OCI-LY3 (cell line): ENCODE results near the gene EYS.

Source experiments
- H2AFZ ChIP-seq: fragments of 200-600, 300-600 bp; shearing (Covaris generic); 2 replicates; pipeline ENCODE4 v1.6.0; 2014; ENCODE audit warnings: antibody characterized with exemption, low read depth, low read length
- H3K27ac ChIP-seq: fragments of 200-600, 300-600 bp; sonication (generic); 2 replicates; pipeline ENCODE4 v1.5.1; 2014; ENCODE audit warnings: mild to moderate bottlenecking, low read length, moderate library complexity, mixed read lengths
- H3K27me3 ChIP-seq: fragments of 200-600, 300-600 bp; sonication (generic); 2 replicates; pipeline ENCODE4 v1.6.1; 2014; ENCODE audit warnings: low read depth, low read length, mixed read lengths
- H3K36me3 ChIP-seq: fragments of 200-600, 300-600 bp; sonication (generic); replicated peaks from 2 replicates; pipeline ENCODE3; 2014; ENCODE audit warnings: low read depth, low read length, mixed read lengths
- H3K4me1 ChIP-seq: fragments of 300-600, 200-600 bp; sonication (generic); 2 replicates; pipeline ENCODE4 v1.6.1; 2014; ENCODE audit warnings: low read length, mixed read lengths
- H3K4me2 ChIP-seq: fragments of 200-600, 300-600 bp; sonication (generic); 2 replicates; pipeline ENCODE4 v1.6.1; 2014; ENCODE audit warnings: low read length, mixed read lengths
- H3K4me3 ChIP-seq: fragments of 300-600, 200-600 bp; sonication (generic); 2 replicates; pipeline ENCODE4 v1.5.1; 2014; ENCODE audit warnings: antibody characterized with exemption, mild to moderate bottlenecking, low read length, moderate library complexity
- H3K79me2 ChIP-seq: fragments of 300-600, 200-600 bp; shearing (Covaris generic); 2 replicates; pipeline ENCODE4 v1.6.1; 2014; ENCODE audit warnings: mild to moderate bottlenecking, low read length, mixed read lengths
- H3K9ac ChIP-seq: fragments of 300-600, 200-600 bp; shearing (Covaris generic); 2 replicates; pipeline ENCODE4 v1.6.0; 2014; ENCODE audit warnings: mild to moderate bottlenecking, low read length, moderate library complexity
- H3K9me3 ChIP-seq: fragments of 200-600, 300-600 bp; shearing (Covaris generic); 2 replicates; pipeline ENCODE4 v1.6.1; 2014; ENCODE audit warnings: low read length, mixed read lengths; ENCODE audit not compliant: insufficient read depth
- H4K20me1 ChIP-seq: fragments of 200-600, 300-600 bp; sonication (generic); 2 replicates; pipeline ENCODE4 v1.6.1; 2016; ENCODE audit warnings: low read length, mixed read lengths; ENCODE audit not compliant: insufficient read depth
- EZH2phosphoT487 ChIP-seq: fragments of 200-600 bp; shearing (Covaris generic); IDR thresholded peaks from 2 replicates; pipeline ENCODE4 v1.6.1; 2018; ENCODE audit warnings: antibody characterized with exemption, mixed run types, low read depth
- TF ChIP-seq, protein P1 (sequence below): fragments of 200-600, 300-600 bp; sonication (generic); IDR thresholded peaks from 2 replicates; pipeline ENCODE4 v1.5.1; 2014; ENCODE audit warnings: antibody characterized with exemption, low read length, low read depth

EYS gene

DNA sequence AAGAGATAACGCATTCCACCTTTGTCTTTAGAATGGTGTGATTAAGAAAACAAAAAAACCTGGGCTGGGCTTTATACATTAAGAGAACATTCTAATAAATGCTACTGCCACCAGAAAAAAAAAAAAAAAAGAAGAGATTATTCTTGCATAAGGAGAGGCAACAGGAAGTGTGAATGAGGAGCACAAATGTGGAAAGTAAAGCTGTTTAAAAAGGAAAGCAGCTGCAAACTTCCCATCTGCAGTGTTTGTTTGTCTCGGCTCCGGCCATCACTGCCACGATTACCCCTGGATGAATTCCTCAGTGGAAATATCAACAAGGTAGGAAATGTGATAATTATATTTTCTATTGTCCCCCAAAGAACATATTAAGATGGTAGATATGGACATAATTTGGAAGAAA is 1847.5 kb downstream of the EYS start:
- no peak for TF ChIP-seq EZH2phosphoT487
- TF ChIP-seq, protein P1, sequence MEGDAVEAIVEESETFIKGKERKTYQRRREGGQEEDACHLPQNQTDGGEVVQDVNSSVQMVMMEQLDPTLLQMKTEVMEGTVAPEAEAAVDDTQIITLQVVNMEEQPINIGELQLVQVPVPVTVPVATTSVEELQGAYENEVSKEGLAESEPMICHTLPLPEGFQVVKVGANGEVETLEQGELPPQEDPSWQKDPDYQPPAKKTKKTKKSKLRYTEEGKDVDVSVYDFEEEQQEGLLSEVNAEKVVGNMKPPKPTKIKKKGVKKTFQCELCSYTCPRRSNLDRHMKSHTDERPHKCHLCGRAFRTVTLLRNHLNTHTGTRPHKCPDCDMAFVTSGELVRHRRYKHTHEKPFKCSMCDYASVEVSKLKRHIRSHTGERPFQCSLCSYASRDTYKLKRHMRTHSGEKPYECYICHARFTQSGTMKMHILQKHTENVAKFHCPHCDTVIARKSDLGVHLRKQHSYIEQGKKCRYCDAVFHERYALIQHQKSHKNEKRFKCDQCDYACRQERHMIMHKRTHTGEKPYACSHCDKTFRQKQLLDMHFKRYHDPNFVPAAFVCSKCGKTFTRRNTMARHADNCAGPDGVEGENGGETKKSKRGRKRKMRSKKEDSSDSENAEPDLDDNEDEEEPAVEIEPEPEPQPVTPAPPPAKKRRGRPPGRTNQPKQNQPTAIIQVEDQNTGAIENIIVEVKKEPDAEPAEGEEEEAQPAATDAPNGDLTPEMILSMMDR: no peak
- H3K36me3 ChIP-seq: no peaks in the 10 kb centered on the region

DNA sequence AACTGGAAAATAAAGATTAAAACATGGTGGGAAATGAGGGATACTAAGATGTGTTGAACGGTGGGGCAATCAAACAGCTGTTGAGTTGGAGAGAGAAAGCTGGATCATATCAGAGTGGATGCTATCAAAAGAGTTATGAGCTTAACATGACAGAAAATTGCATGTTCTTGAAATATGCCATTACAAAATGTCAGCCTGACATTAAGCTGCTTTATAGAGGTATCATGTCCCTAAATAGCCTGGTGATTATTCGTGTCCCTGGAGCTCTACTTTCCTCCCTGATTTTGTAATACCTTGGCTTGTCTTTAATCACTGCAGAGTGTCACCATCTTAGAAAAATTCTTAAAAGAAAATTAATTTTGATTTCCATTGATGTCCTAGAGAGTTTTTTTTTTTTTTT is 1848.3 kb downstream of the EYS start:
- Histone ChIP-seq H3K9me3 (no peaks in the 10 kb centered on the region), H3K9ac (no peak overlapping the region), H2AFZ (no peak overlapping the region), H3K36me3 (no peaks in the 10 kb centered on the region), H3K4me1 (no peaks in the 10 kb centered on the region), H3K79me2 (no peaks in the 10 kb centered on the region), H3K4me3 (no peak overlapping the region), H3K27ac (no peak overlapping the region), H3K4me2 (no peak overlapping the region), H3K27me3 (no peaks in the 10 kb centered on the region), H4K20me1 (no peaks in the 10 kb centered on the region)
- TF ChIP-seq, protein P1: no peak
- no peak for TF ChIP-seq EZH2phosphoT487

More for the DNA sequence above, 1847.5 kb downstream of the EYS start:
- no peak overlapping the region for H3K4me2 ChIP-seq
- H4K20me1 ChIP-seq: no peaks in the 10 kb centered on the region
- no peak overlapping the region for H2AFZ ChIP-seq
- no peaks in the 10 kb centered on the region for H3K4me1 ChIP-seq
- no peaks in the 10 kb centered on the region for H3K79me2 ChIP-seq
- H3K27me3 ChIP-seq: no peaks in the 10 kb centered on the region
- no peak overlapping the region for H3K4me3 ChIP-seq
- H3K27ac ChIP-seq: no peak overlapping the region
- H3K9ac ChIP-seq: no peak overlapping the region
- no peaks in the 10 kb centered on the region for H3K9me3 ChIP-seq

DNA sequence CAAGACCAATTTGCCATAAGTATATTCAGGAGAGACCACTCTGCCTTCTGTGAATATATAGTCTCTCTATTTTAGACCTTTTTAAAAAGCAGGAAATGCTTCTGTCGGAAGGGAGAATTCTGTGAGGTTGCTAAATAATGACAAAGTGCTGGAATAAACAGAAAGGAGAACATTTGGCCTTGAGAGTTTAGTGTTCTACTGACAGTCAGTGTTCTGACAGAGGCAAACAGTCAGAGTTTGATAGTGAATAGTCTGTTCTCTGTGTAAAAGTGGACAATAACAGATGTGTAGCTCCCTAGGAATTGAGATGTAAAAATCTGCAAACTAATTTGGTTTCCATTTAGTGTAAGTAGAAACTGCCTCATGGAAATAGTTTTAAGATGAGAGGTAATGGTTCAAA is 1850.8 kb downstream of the EYS start:
- no peak for TF ChIP-seq EZH2phosphoT487
- TF ChIP-seq, protein P1: no peak
- Histone ChIP-seq H3K27ac (no peak overlapping the region), H3K36me3 (no peaks in the 10 kb centered on the region), H3K9ac (no peak overlapping the region), H3K4me2 (no peak overlapping the region), H2AFZ (0 out of 2 replicates have a peak overlapping the region, but pooled peaks have one; percentile 36), H4K20me1 (no peaks in the 10 kb centered on the region), H3K4me1 (no peaks in the 10 kb centered on the region), H3K9me3 (no peaks in the 10 kb centered on the region), H3K4me3 (no peak overlapping the region), H3K27me3 (no peaks in the 10 kb centered on the region), H3K79me2 (no peaks in the 10 kb centered on the region)

DNA sequence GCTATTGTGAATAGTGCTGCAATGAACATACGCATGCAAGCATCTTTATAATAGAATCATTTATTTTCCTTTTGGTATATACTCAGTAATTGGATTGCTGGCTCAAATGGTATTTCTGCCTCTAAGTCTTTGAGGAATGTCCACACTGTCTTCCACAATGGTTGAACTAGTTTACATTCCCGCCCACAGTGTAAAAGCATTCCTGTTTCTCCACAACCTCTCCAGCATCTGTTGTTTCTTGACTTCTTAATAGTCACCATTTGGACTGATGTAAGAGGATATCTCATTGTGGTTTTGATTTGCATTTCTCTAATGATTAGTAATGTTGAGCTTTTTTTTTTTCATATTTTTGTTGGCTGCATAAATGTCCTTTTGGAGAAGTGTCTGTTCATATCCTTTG is 1862.7 kb downstream of the EYS start:
- Histone ChIP-seq H3K79me2 (no peaks in the 10 kb centered on the region), H3K4me3 (no peak overlapping the region), H3K9me3 (no peaks in the 10 kb centered on the region), H3K4me2 (no peak overlapping the region), H3K36me3 (no peaks in the 10 kb centered on the region), H3K9ac (no peak overlapping the region), H2AFZ (no peak overlapping the region), H3K4me1 (no peaks in the 10 kb centered on the region), H3K27ac (no peak overlapping the region), H4K20me1 (no peaks in the 10 kb centered on the region), H3K27me3 (no peaks in the 10 kb centered on the region)
- TF ChIP-seq EZH2phosphoT487: no peak
- TF ChIP-seq, protein P1: no peak
